ENCODE results near the gene SPTBN1. TPM values are rescaled to one million over a fixed set of nuclear protein-coding genes. Genes with fewer than 3 reads are reported as not detected.

SPTBN1 gene
- total and polyA plus RNA-seq, 2 of the 13 experiments (the other 11 are each of a cell fraction or from before 2014, with no cell fraction given) = 123 to 299 TPM

- peak in 1 of 2 experiments; percentile 30; a peak in 1 of 4 replicates for TF ChIP-seq EP300 (IDR thresholded peaks at IDR 0.05; ENCODE audit: low read depth in 2 of 2, low read length in 2 of 2)
- no peak for TF ChIP-seq EP300 (CRISPR knock-in tag; IDR thresholded peaks at IDR 0.05; ENCODE audit: borderline replicate concordance)
- no peak for TF ChIP-seq ZNF879 (CRISPR knock-in tag; IDR thresholded peaks at IDR 0.05)
- TF ChIP-seq MTA3 (CRISPR knock-in tag; IDR thresholded peaks at IDR 0.05) = no peak
- TF ChIP-seq RBAK (CRISPR knock-in tag; IDR thresholded peaks at IDR 0.05) = no peak
- TF ChIP-seq FOSL2 (CRISPR knock-in tag; IDR thresholded peaks at IDR 0.05) = peak; percentile 43
- no peak for TF ChIP-seq ZNF318 (CRISPR knock-in tag; IDR thresholded peaks at IDR 0.05)
- no peak for TF ChIP-seq ZNF510 (CRISPR knock-in tag; IDR thresholded peaks at IDR 0.05; ENCODE audit: low read depth)
- TF ChIP-seq ZNF484 (CRISPR knock-in tag; IDR thresholded peaks at IDR 0.05; ENCODE audit: borderline replicate concordance, low read depth) = no peak
- TF ChIP-seq ZMYM4 (CRISPR knock-in tag; IDR thresholded peaks at IDR 0.05) = peak; percentile 53
- no peak for TF ChIP-seq SRSF1 (optimal IDR thresholded peaks at IDR 0.05; ENCODE audit: low read depth, low read length)
- no peak for TF ChIP-seq ZNF143 (CRISPR knock-in tag; IDR thresholded peaks at IDR 0.05)
- no peak; the same call in 1 of the 2 replicates for TF ChIP-seq ZFX (CRISPR knock-in tag; IDR thresholded peaks at IDR 0.05; ENCODE audit: low read depth)
- no peak for TF ChIP-seq ZNF761 (CRISPR knock-in tag; conservative IDR thresholded peaks at IDR 0.05)
- TF ChIP-seq THAP7 (CRISPR knock-in tag; IDR thresholded peaks at IDR 0.05) = no peak
These were observed 161.3 kb downstream of the SPTBN1 start (continued) for GRCh38 chr2:54617409-54617808.
